Aorta (tissue), 5 donors: ENCODE data around the gene STIM1. TPM values are rescaled to one million over a fixed set of nuclear protein-coding genes. Genes with fewer than 3 reads are reported as not detected.

Experiments used
- ATAC-seq: fragments of 200-7000 bp; cut with Tn5 transposase; one replicate; pipeline ENCODE4 v1.9.1; 2022; ENCODE audit warnings: moderate library complexity; ENCODE audit not compliant: low FRiP score
- DNase-seq, 2 donors: peaks; one replicate each; pipeline ENCODE4 v3.0.0-alpha.2; 2020
- H3K27ac ChIP-seq, 2 donors: one replicate each; pipeline ENCODE4 v1.5.1; 2013; ENCODE audit warnings: low read length in 2 of 2, mild to moderate bottlenecking in 2 of 2, moderate library complexity in 2 of 2, control low read depth in 1 of 2, inconsistent platforms in 1 of 2, low read depth in 1 of 2
- H3K27me3 ChIP-seq, 2 donors: one replicate each; pipeline ENCODE4 v1.6.1; 2013; ENCODE audit warnings: control low read depth in 1 of 2, low read length in 1 of 2, mild to moderate bottlenecking in 1 of 2, moderate library complexity in 1 of 2; ENCODE audit not compliant: insufficient read depth in 2 of 2, control insufficient read depth in 1 of 2
- H3K36me3 ChIP-seq, 2 donors: one replicate each; pipeline ENCODE4 v1.6.1; 2013; ENCODE audit warnings: control low read depth in 1 of 2, low read length in 1 of 2, mild to moderate bottlenecking in 1 of 2; ENCODE audit not compliant: insufficient read depth in 2 of 2, control insufficient read depth in 1 of 2
- H3K4me1 ChIP-seq, 2 donors: one replicate each; pipeline ENCODE4 v1.6.1; 2013; ENCODE audit warnings: low read length in 2 of 2, control low read depth in 1 of 2, mild to moderate bottlenecking in 1 of 2, moderate library complexity in 1 of 2; ENCODE audit not compliant: insufficient read depth in 2 of 2, control insufficient read depth in 1 of 2
- H3K4me3 ChIP-seq, 2 donors: one replicate each; pipeline ENCODE4 v1.5.1; 2013; ENCODE audit warnings: low read length in 2 of 2, control low read depth in 1 of 2, mild to moderate bottlenecking in 1 of 2
- H3K9me3 ChIP-seq: one replicate; pipeline ENCODE4 v1.6.1; 2013; ENCODE audit warnings: mild to moderate bottlenecking, low read length; ENCODE audit not compliant: control insufficient read depth
- WGBS, 2 donors: extraction: QIAGEN DNeasy Blood & Tissue Kit; methylation state at CpG; one replicate each; pipeline ENCODE4 v1.1.7; 2013; 5-methylcytosine and 5-hydroxymethylcytosine counted together
- intact Hi-C, 2 donors: fragments of 100-400 bp; cut with DNase I; formaldehyde crosslinking; loops; one replicate each; pipeline versions ENCODE4 v1.14.2 to v1.15.0; 2022
- polyA plus RNA-seq, 2 donors: library from polyadenylated mRNA; stranded (reverse); fragments of 200-250 nt; gene quantifications; one replicate each; pipeline ENCODE4 v1.2.3, GENCODE V29; 2013
- total RNA-seq, 2 donors: library from RNA; stranded (reverse); fragmentation: NEBNext Ultra II Directional; extraction: Animal tissue kit (Norgen Biotek cat#: 25700); gene quantifications; one replicate each; pipeline ENCODE4 v1.2.1, GENCODE V29; 2021
- donor health status: healthy with polysubstance abuse.
- donor health status: Bipolar disorder and iron deficiency.
- donor health status: DM: no; HTN: no; CAD: no.
- donor health status: DM: no; HTN: no; CAD: no.
- donor health status: DM: yes; HTN: yes; CAD: no.

Gene STIM1
- total and polyA plus RNA-seq, 4 donors = 14.9 to 69.5 (median 48.8) TPM

GRCh38 chr11:3879967-3880542 is 24.6 kb downstream of the STIM1 start:
- Histone ChIP-seq H3K4me1 (peaks cover 2 to 12% of the 10 kb centered on the region in 2 donors), H3K27ac (peak overlapping the region; percentile 45 to 76), H3K4me3 (no peak overlapping the region), H3K9me3 (no peaks in the 10 kb centered on the region), H3K36me3 (no peaks in the 10 kb centered on the region), H3K27me3 (no peaks in the 10 kb centered on the region)
- 20 to 21% methylated on average over 2 of the region's 2 CpGs for WGBS, 2 donors
- DNase-seq (no peak), ATAC-seq (peak; percentile 68)
- intact Hi-C loops = no loop called here

- ATAC-seq = peak; percentile 34
- no peak overlapping the region for H3K4me3 ChIP-seq
- H3K27ac ChIP-seq = peak overlapping the region; percentile 79 to 83
- 36 to 43% methylated on average over 3 of the region's 3 CpGs for WGBS, 2 donors
- DNase-seq = no peak
- H3K27me3 ChIP-seq = no peaks in the 10 kb centered on the region
- H3K36me3 ChIP-seq = no peaks in the 10 kb centered on the region
- intact Hi-C loops = no loop called here
- H3K9me3 ChIP-seq = no peaks in the 10 kb centered on the region
- peaks cover 2 to 12% of the 10 kb centered on the region in 2 donors for H3K4me1 ChIP-seq
Observed at GRCh38 chr11:3880724-3881123, 25.3 kb downstream of the STIM1 start.

- Histone ChIP-seq H3K27ac (no peak overlapping the region), H3K27me3 (no peaks in the 10 kb centered on the region), H3K4me3 (no peak overlapping the region), H3K9me3 (no peaks in the 10 kb centered on the region), H3K36me3 (no peaks in the 10 kb centered on the region), H3K4me1 (peaks cover 2 to 12% of the 10 kb centered on the region in 2 donors)
- ATAC-seq (no peak), DNase-seq (no peak)
- intact Hi-C loops = no loop called here
Observed at GRCh38 chr11:3882655-3883054, 27.2 kb downstream of the STIM1 start.

- no peak for ATAC-seq
- intact Hi-C loops = no loop called here
Observed at GRCh38 chr11:3885855-3886254, 30.4 kb downstream of the STIM1 start.

GRCh38 chr11:3886985-3887384 is 31.5 kb downstream of the STIM1 start:
- Histone ChIP-seq H3K27me3 (no peaks in the 10 kb centered on the region), H3K9me3 (no peaks in the 10 kb centered on the region), H3K4me1 (no peaks in the 10 kb centered on the region), H3K27ac (no peak overlapping the region), H3K36me3 (no peaks in the 10 kb centered on the region), H3K4me3 (no peak overlapping the region)
- ATAC-seq (no peak), DNase-seq (no peak)
- WGBS, 2 donors = 67 to 75% methylated on average over 1 of the region's 1 CpG
- intact Hi-C loops = no loop called here

More at GRCh38 chr11:3885855-3886254, 30.4 kb downstream of the STIM1 start:
- H3K27me3 ChIP-seq = no peaks in the 10 kb centered on the region
- H3K4me3 ChIP-seq = no peak overlapping the region
- WGBS, 2 donors = 96% methylated on average over 7 of the region's 7 CpGs
- H3K4me1 ChIP-seq = no peaks in the 10 kb centered on the region
- H3K27ac ChIP-seq = no peak overlapping the region
- DNase-seq = no peak
- no peaks in the 10 kb centered on the region for H3K9me3 ChIP-seq
- no peaks in the 10 kb centered on the region for H3K36me3 ChIP-seq

- Histone ChIP-seq H3K36me3 (no peaks in the 10 kb centered on the region), H3K9me3 (no peaks in the 10 kb centered on the region), H3K4me3 (no peak overlapping the region), H3K27ac (no peak overlapping the region), H3K27me3 (no peaks in the 10 kb centered on the region), H3K4me1 (no peaks in the 10 kb centered on the region)
- DNase-seq (no peak), ATAC-seq (no peak)
- intact Hi-C loops = no loop called here
Observed at GRCh38 chr11:3888876-3889275, 33.4 kb downstream of the STIM1 start.

- WGBS, 2 donors = 99 to 100% methylated on average over 2 of the region's 2 CpGs
- Histone ChIP-seq H3K36me3 (no peaks in the 10 kb centered on the region), H3K4me1 (peaks cover 0 to 3% of the 10 kb centered on the region in 2 donors), H3K4me3 (no peak overlapping the region), H3K27ac (no peak overlapping the region), H3K27me3 (no peaks in the 10 kb centered on the region), H3K9me3 (no peaks in the 10 kb centered on the region)
- DNase-seq (no peak), ATAC-seq (no peak)
- intact Hi-C loops = no loop called here
Observed at GRCh38 chr11:3890014-3890413, 34.5 kb downstream of the STIM1 start.

GRCh38 chr11:3890806-3891205 is 35.3 kb downstream of the STIM1 start:
- H3K4me1 ChIP-seq = peaks cover 0 to 3% of the 10 kb centered on the region in 2 donors

GRCh38 chr11:3891751-3892150 is 36.3 kb downstream of the STIM1 start:
- ATAC-seq = no peak
- Histone ChIP-seq H3K9me3 (no peaks in the 10 kb centered on the region), H3K4me3 (no peak overlapping the region), H3K36me3 (no peaks in the 10 kb centered on the region), H3K27me3 (no peaks in the 10 kb centered on the region), H3K4me1 (peaks cover 0 to 3% of the 10 kb centered on the region in 2 donors), H3K27ac (no peak overlapping the region)
- WGBS, 2 donors = 83 to 90% methylated on average over 1 of the region's 1 CpG
- intact Hi-C loops = no loop called here
- DNase-seq = no peak

More at GRCh38 chr11:3890806-3891205, 35.3 kb downstream of the STIM1 start:
- H3K9me3 ChIP-seq = no peaks in the 10 kb centered on the region
- H3K36me3 ChIP-seq = no peaks in the 10 kb centered on the region
- ATAC-seq (no peak), DNase-seq (no peak)
- WGBS, 2 donors = 63 to 69% methylated on average over 1 of the region's 1 CpG
- intact Hi-C loops = no loop called here
- no peak overlapping the region for H3K27ac ChIP-seq
- H3K27me3 ChIP-seq = no peaks in the 10 kb centered on the region
- no peak overlapping the region for H3K4me3 ChIP-seq
